HepG2 (cell line): ENCODE measurements around the gene RAB34. TPM values are rescaled to one million over a fixed set of nuclear protein-coding genes. Genes with fewer than 3 reads are reported as not detected.
A peak's percentile ranks its signal among the peaks of the same experiment; 100 is the strongest.

Experiments
- EHMT2 ChIP-seq: fragments of 200-600 bp; sonication (generic); IDR thresholded peaks from 2 replicates; pipeline ENCODE4 v1.7.0; 2017; ENCODE audit warnings: antibody characterized with exemption, low read depth, low read length, borderline replicate concordance
- EZH2 ChIP-seq: conservative IDR thresholded peaks from 2 replicates; pipeline ENCODE4 v1.6.1; 2012; ENCODE audit warnings: mild to moderate bottlenecking, low read depth, low read length, moderate library complexity
- HOXA3 ChIP-seq: sonication (generic); formaldehyde crosslinking; IDR thresholded peaks from 2 replicates; pipeline ENCODE4 v1.5.0; 2020; ENCODE audit warnings: missing genetic modification reagents
- IKZF1 ChIP-seq: fragments of 450-650 bp; IDR thresholded peaks from 2 replicates; pipeline ENCODE4 v1.7.1; 2016
- JDP2 ChIP-seq: sonication (generic); formaldehyde crosslinking; IDR thresholded peaks from 2 replicates; pipeline ENCODE4 v1.8.1; 2022; ENCODE audit warnings: missing genetic modification reagents, borderline replicate concordance
- KLF12 ChIP-seq: sonication (generic); formaldehyde crosslinking; IDR thresholded peaks from 2 replicates; pipeline ENCODE4 v1.4.0; 2020; ENCODE audit warnings: missing genetic modification reagents, borderline replicate concordance
- MTF1 ChIP-seq: sonication (generic); formaldehyde crosslinking; IDR thresholded peaks from 2 replicates; pipeline ENCODE4 v1.5.0; 2020; ENCODE audit warnings: missing genetic modification reagents
- MXD3 ChIP-seq: IDR thresholded peaks from 2 replicates; pipeline ENCODE4 v1.6.1; 2016; ENCODE audit warnings: mild to moderate bottlenecking, missing biosample characterization, missing genetic modification reagents
- NCOR1 ChIP-seq: fragments of 200-600 bp; sonication (generic); IDR thresholded peaks from 2 replicates; pipeline ENCODE4 v1.7.0; 2017; ENCODE audit warnings: antibody characterized with exemption, low read length, borderline replicate concordance
- SMARCC2 ChIP-seq: fragments of 450-650 bp; IDR thresholded peaks from 2 replicates; pipeline ENCODE4 v1.6.1; 2017; ENCODE audit warnings: antibody characterized with exemption, mild to moderate bottlenecking
- SRSF9 ChIP-seq: fragments of 200-400 bp; formaldehyde crosslinking; IDR thresholded peaks from 2 replicates; pipeline ENCODE4 v1.6.1; 2018; ENCODE audit warnings: borderline replicate concordance, mild to moderate bottlenecking, low read depth, low read length; ENCODE audit not compliant: insufficient read depth, poor library complexity, severe bottlenecking
- TFDP2 ChIP-seq: sonication (generic); formaldehyde crosslinking; IDR thresholded peaks from 2 replicates; pipeline ENCODE4 v1.4.0; 2020; ENCODE audit warnings: missing genetic modification reagents
- TOE1 ChIP-seq: sonication (generic); formaldehyde crosslinking; IDR thresholded peaks from 2 replicates; pipeline ENCODE4 v1.4.0; 2020; ENCODE audit warnings: mild to moderate bottlenecking, missing genetic modification reagents
- ZBTB38 ChIP-seq: sonication (generic); formaldehyde crosslinking; IDR thresholded peaks from 2 replicates; pipeline ENCODE4 v1.5.1; 2020; ENCODE audit warnings: mild to moderate bottlenecking, missing genetic modification reagents
- ZC3H13 ChIP-seq: sonication (generic); formaldehyde crosslinking; IDR thresholded peaks from 2 replicates; pipeline ENCODE4 v1.8.1; 2023; ENCODE audit warnings: mild to moderate bottlenecking, missing genetic modification reagents, moderate library complexity
- ZFX ChIP-seq: sonication (generic); formaldehyde crosslinking; IDR thresholded peaks from 2 replicates; pipeline ENCODE4 v1.4.0; 2020; ENCODE audit warnings: mild to moderate bottlenecking, low read depth, missing genetic modification reagents, moderate library complexity
- ZNF335 ChIP-seq: sonication (generic); formaldehyde crosslinking; IDR thresholded peaks from 2 replicates; pipeline ENCODE4 v1.4.0; 2020; ENCODE audit warnings: missing genetic modification reagents
- ZNF510 ChIP-seq: sonication (generic); formaldehyde crosslinking; IDR thresholded peaks from 2 replicates; pipeline ENCODE4 v1.4.0; 2020; ENCODE audit warnings: low read depth, mild to moderate bottlenecking, missing genetic modification reagents
- ZNF577 ChIP-seq: sonication (generic); formaldehyde crosslinking; IDR thresholded peaks from 2 replicates; pipeline ENCODE4 v1.4.0; 2020; ENCODE audit warnings: mild to moderate bottlenecking, low read depth, missing genetic modification reagents, borderline replicate concordance
- ZSCAN9 ChIP-seq: IDR thresholded peaks from 2 replicates; pipeline ENCODE4 v1.6.1; 2016; ENCODE audit warnings: borderline replicate concordance
- polyA plus RNA-seq, 8 experiments: library from polyadenylated mRNA; depleted of rRNA in 3 of 8; stranded (reverse) in 7 of 8; unstranded in 1 of 8; fragments of >200 nt; fragmentation: Illumina TruSeq in 4 of 8; extraction: Trizol in 4 of 8; gene quantifications; 2 replicates each; pipeline versions ENCODE4 v1.2.1 to v1.2.3, GENCODE V29; 2011 to 2016; ENCODE audit warnings: low read depth in 4 of 8, missing spikeins in 1 of 8, mixed read lengths in 1 of 8; ENCODE audit not compliant: insufficient read depth in 1 of 8
- total RNA-seq, 5 experiments: library from RNA; depleted of rRNA; stranded (reverse); fragments of >200 nt; fragmentation: Illumina TruSeq; extraction: Trizol; gene quantifications; 2 replicates each; pipeline ENCODE4 v1.2.3, GENCODE V29; 2016; ENCODE audit warnings: low read depth in 1 of 5
- TF ChIP-seq, protein P1 (sequence below): sonication (generic); formaldehyde crosslinking; IDR thresholded peaks from 2 replicates; pipeline ENCODE4 v1.8.0; 2022; ENCODE audit warnings: missing genetic modification reagents, low read depth, mild to moderate bottlenecking, borderline replicate concordance
- TF ChIP-seq, protein P2 (sequence below): IDR thresholded peaks from 2 replicates; pipeline ENCODE4 v1.4.0; 2020; ENCODE audit warnings: mild to moderate bottlenecking, missing genetic modification reagents

Gene RAB34
- total and polyA plus RNA-seq, 2 of the 13 experiments (the other 11 are each of a cell fraction or from before 2014, with no cell fraction given), result 0.49 TPM; not detected in 1

DNA sequence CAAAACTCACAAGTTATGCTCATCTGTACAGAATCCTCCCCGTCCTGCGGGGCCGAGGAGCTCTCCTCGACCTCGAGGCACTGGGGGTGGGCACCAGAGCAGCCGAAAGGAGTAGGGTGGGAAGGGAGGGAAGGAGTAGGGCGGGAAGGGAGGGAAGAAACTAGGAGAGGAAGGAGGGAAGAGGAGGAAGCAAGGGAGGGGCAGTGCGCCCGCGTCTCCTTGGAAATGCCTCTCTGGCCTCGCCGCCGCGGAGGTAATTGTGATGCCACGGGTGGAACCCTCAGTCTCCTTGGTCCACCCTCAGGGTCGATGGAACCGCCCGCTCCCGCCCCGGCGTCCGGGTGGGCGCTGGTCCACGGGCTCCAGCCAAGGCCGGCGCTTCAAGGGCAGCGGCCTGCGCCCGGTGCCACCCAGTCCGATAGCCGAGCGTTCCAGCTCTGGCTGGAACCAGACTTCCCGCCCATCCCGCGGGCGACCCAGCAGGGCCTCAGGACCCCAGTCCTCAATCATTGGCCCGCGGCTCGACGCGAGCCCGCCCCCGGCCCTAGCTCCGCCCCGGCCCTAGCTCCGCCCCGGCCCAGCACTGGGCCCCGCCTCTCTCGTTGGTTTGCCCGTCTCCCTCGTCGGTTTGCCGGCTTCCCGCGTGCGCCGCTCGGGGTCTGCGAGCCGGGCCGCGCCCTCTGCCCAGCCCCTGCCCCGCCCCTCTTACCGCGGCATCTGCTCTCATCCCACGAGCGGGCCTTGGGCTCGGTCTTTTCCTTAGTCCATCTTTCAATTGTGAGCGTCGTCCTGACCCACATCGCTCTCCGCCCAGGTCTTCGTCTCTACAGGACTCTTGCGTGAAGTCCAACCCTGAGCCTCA is 6.6 kb downstream of the RAB34 start (continued):
- TF ChIP-seq, protein P1, sequence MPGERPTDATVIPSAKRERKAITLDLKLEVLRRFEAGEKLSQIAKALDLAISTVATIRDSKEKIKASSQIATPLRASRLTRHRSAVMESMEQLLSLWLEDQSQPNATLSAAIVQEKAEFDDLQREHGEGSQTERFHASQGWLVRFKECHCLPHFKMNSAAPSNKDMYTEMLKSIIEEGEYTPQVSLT (CRISPR knock-in tag), result no peak; the same call in 1 of the 2 replicates
- TF ChIP-seq ZBTB38 (CRISPR knock-in tag) (peak; percentile 75; the same call in 1 of the 2 replicates), MTF1 (CRISPR knock-in tag) (no peak), NCOR1 (no peak), HOXA3 (peak; percentile 59), MXD3 (CRISPR knock-in tag) (peak; percentile 82; the same call in 1 of the 2 replicates), SRSF9 (no peak), ZNF577 (no peak), ZFX (CRISPR knock-in tag) (peak; percentile 96), TOE1 (CRISPR knock-in tag) (0 out of 2 replicates have a peak, but pooled peaks have one; percentile 64), JDP2 (CRISPR knock-in tag) (no peak), ZSCAN9 (CRISPR knock-in tag) (0 out of 2 replicates have a peak, but pooled peaks have one; percentile 24), SMARCC2 (no peak), EZH2 (no peak), IKZF1 (no peak), KLF12 (peak; percentile 89; the same call in 1 of the 2 replicates), ZNF510 (no peak), ZNF335 (CRISPR knock-in tag) (0 out of 2 replicates have a peak, but pooled peaks have one; percentile 49), TFDP2 (CRISPR knock-in tag) (peak; percentile 86), EHMT2 (no peak), ZC3H13 (CRISPR knock-in tag) (no peak)
- TF ChIP-seq, protein P2, sequence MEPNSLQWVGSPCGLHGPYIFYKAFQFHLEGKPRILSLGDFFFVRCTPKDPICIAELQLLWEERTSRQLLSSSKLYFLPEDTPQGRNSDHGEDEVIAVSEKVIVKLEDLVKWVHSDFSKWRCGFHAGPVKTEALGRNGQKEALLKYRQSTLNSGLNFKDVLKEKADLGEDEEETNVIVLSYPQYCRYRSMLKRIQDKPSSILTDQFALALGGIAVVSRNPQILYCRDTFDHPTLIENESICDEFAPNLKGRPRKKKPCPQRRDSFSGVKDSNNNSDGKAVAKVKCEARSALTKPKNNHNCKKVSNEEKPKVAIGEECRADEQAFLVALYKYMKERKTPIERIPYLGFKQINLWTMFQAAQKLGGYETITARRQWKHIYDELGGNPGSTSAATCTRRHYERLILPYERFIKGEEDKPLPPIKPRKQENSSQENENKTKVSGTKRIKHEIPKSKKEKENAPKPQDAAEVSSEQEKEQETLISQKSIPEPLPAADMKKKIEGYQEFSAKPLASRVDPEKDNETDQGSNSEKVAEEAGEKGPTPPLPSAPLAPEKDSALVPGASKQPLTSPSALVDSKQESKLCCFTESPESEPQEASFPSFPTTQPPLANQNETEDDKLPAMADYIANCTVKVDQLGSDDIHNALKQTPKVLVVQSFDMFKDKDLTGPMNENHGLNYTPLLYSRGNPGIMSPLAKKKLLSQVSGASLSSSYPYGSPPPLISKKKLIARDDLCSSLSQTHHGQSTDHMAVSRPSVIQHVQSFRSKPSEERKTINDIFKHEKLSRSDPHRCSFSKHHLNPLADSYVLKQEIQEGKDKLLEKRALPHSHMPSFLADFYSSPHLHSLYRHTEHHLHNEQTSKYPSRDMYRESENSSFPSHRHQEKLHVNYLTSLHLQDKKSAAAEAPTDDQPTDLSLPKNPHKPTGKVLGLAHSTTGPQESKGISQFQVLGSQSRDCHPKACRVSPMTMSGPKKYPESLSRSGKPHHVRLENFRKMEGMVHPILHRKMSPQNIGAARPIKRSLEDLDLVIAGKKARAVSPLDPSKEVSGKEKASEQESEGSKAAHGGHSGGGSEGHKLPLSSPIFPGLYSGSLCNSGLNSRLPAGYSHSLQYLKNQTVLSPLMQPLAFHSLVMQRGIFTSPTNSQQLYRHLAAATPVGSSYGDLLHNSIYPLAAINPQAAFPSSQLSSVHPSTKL (CRISPR knock-in tag), result peak; percentile 66
